Sigmoid colon (tissue), 7 donors: Measurements from ENCODE around the gene KRT80. TPM values are rescaled to one million over a fixed set of nuclear protein-coding genes. Genes with fewer than 3 reads are reported as not detected.

Experiments
- DNase-seq: peaks from one replicate; pipeline ENCODE4 v3.0.0-alpha.2; 2019
- H3K27ac ChIP-seq, 4 donors: fragments of 200-600 bp; sonication (generic); one replicate each; pipeline ENCODE4 v1.5.1; 2016 to 2019; ENCODE audit warnings: mild to moderate bottlenecking in 1 of 4
- H3K27me3 ChIP-seq, 3 donors: fragments of 200-600 bp; sonication (generic); one replicate each; pipeline ENCODE4 v1.5.1; 2019; ENCODE audit warnings: mild to moderate bottlenecking in 1 of 3
- H3K36me3 ChIP-seq, 4 donors: fragments of 200-600 bp; sonication (generic); one replicate each; pipeline ENCODE4 v1.5.1; 2016 to 2019
- H3K4me1 ChIP-seq, 4 donors: fragments of 200-600 bp; sonication (generic); one replicate each; pipeline ENCODE4 v1.5.1; 2017 to 2019
- H3K4me3 ChIP-seq, 4 donors: fragments of 200-600 bp; sonication (generic); one replicate each; pipeline ENCODE4 v1.5.1; 2017 to 2019; ENCODE audit warnings: mild to moderate bottlenecking in 2 of 4, moderate library complexity in 1 of 4
- H3K9me3 ChIP-seq, 4 donors: fragments of 200-600 bp in 3 of 4; sonication (generic) in 3 of 4; one replicate each; pipeline versions ENCODE4 v1.5.1 to v1.6.1; 2013 to 2019
- CTCF ChIP-seq, 4 experiments: fragments of 450-650 bp in 3 of 4; fragments of 200-600 bp in 1 of 4; IDR thresholded peaks; one replicate each; pipeline ENCODE4 v1.5.1; 2016 to 2019; ENCODE audit warnings: antibody characterized with exemption in 4 of 4, mild to moderate bottlenecking in 3 of 4, moderate library complexity in 2 of 4
- EP300 ChIP-seq, 4 donors: sonication (generic); formaldehyde crosslinking; IDR thresholded peaks; one replicate each; pipeline ENCODE4 v1.6.1; 2017; ENCODE audit warnings: antibody characterized with exemption in 4 of 4
- POLR2A ChIP-seq, 2 donors: fragments of 450-650 bp; IDR thresholded peaks; one replicate each; pipeline ENCODE4 v1.6.1; 2016; ENCODE audit warnings: antibody characterized with exemption in 2 of 2, mild to moderate bottlenecking in 2 of 2, moderate library complexity in 2 of 2
- POLR2AphosphoS5 ChIP-seq, 4 donors: sonication (generic); formaldehyde crosslinking; IDR thresholded peaks; one replicate each; pipeline ENCODE4 v1.6.1; 2017; ENCODE audit warnings: antibody characterized with exemption in 4 of 4
- WGBS, 2 donors: extraction: QIAGEN DNeasy Blood & Tissue Kit; methylation state at CpG; one replicate each; pipeline ENCODE4 v1.1.7; 2013; 5-methylcytosine and 5-hydroxymethylcytosine counted together
- intact Hi-C: fragments of 100-400 bp; cut with DNase I; formaldehyde crosslinking; loops from one replicate; pipeline ENCODE4 v1.15.1; 2023
- polyA plus RNA-seq, 3 donors: library from polyadenylated mRNA; stranded (reverse); fragments of 200-250 nt; gene quantifications; one replicate each; pipeline ENCODE4 v1.2.3, GENCODE V29; 2013
- total RNA-seq, 4 donors: library from RNA; depleted of rRNA; stranded (reverse); fragments of >200 nt; gene quantifications; one replicate each; pipeline ENCODE4 v1.1.0, GENCODE V29; 2016
- donor health status: healthy with polysubstance abuse.
- donor health status: Bipolar disorder and iron deficiency.
- donor health status: healthy.

The KRT80 gene
- total and polyA plus RNA-seq, 7 donors: under 0.01 to 0.34 TPM; not detected in 5

- DNase-seq: peak; percentile 39
- H3K4me3 ChIP-seq: no peak overlapping the region
- intact Hi-C loops: no loop called here
- H3K4me1 ChIP-seq: peaks cover 0 to under 1% (median 0%) of the 10 kb centered on the region in 4 donors
- H3K27me3 ChIP-seq: peaks cover 0 to 2% (median 0%) of the 10 kb centered on the region in 3 donors
- H3K27ac ChIP-seq: no peak overlapping the region
- H3K36me3 ChIP-seq: no peaks in the 10 kb centered on the region
- no peaks in the 10 kb centered on the region for H3K9me3 ChIP-seq
- 9 to 30% methylated on average over 1 of the region's 1 CpG for WGBS, 2 donors
- TF ChIP-seq POLR2AphosphoS5 (IDR thresholded peaks at IDR 0.05) (no peak), EP300 (IDR thresholded peaks at IDR 0.05) (no peak), POLR2A (IDR thresholded peaks at IDR 0.05) (no peak), CTCF (IDR thresholded peaks at IDR 0.05) (no peak)
Measured at GRCh38 chr12:52216807-52217206, 25.0 kb upstream of the KRT80 start.

- intact Hi-C loops: no loop called here
- WGBS, 2 donors: 68 to 75% methylated on average over 4 of the region's 4 CpGs
- peak; percentile 34 for DNase-seq
- Histone ChIP-seq H3K27ac (no peak overlapping the region), H3K9me3 (no peaks in the 10 kb centered on the region), H3K36me3 (no peaks in the 10 kb centered on the region), H3K27me3 (peaks cover 0 to 2% (median 0%) of the 10 kb centered on the region in 3 donors), H3K4me1 (no peaks in the 10 kb centered on the region), H3K4me3 (no peak overlapping the region)
- TF ChIP-seq POLR2A (IDR thresholded peaks at IDR 0.05) (no peak), POLR2AphosphoS5 (IDR thresholded peaks at IDR 0.05) (no peak), EP300 (IDR thresholded peaks at IDR 0.05) (no peak), CTCF (IDR thresholded peaks at IDR 0.05) (no peak)
Measured at GRCh38 chr12:52216100-52216499, 24.3 kb upstream of the KRT80 start.

GRCh38 chr12:52215587-52216031 is 23.8 kb upstream of the KRT80 start:
- Histone ChIP-seq H3K27ac (no peak overlapping the region), H3K27me3 (peaks cover 0 to 2% (median 0%) of the 10 kb centered on the region in 3 donors), H3K9me3 (no peaks in the 10 kb centered on the region), H3K36me3 (no peaks in the 10 kb centered on the region), H3K4me3 (no peak overlapping the region), H3K4me1 (no peaks in the 10 kb centered on the region)
- 77 to 79% methylated on average over 7 of the region's 7 CpGs for WGBS, 2 donors
- peak; percentile 45 for DNase-seq
- intact Hi-C loops: no loop called here
- TF ChIP-seq POLR2AphosphoS5 (IDR thresholded peaks at IDR 0.05) (peak in 2 of 4 donors; percentile 43 to 50), CTCF (IDR thresholded peaks at IDR 0.05) (no peak), POLR2A (IDR thresholded peaks at IDR 0.05) (no peak), EP300 (IDR thresholded peaks at IDR 0.05) (no peak)

- Histone ChIP-seq H3K36me3 (no peaks in the 10 kb centered on the region), H3K9me3 (no peaks in the 10 kb centered on the region), H3K27me3 (peaks cover 0 to 2% (median 0%) of the 10 kb centered on the region in 3 donors), H3K27ac (no peak overlapping the region), H3K4me3 (no peak overlapping the region), H3K4me1 (no peaks in the 10 kb centered on the region)
- TF ChIP-seq EP300 (IDR thresholded peaks at IDR 0.05) (no peak), POLR2AphosphoS5 (IDR thresholded peaks at IDR 0.05) (no peak), POLR2A (IDR thresholded peaks at IDR 0.05) (no peak), CTCF (IDR thresholded peaks at IDR 0.05) (no peak)
- 70 to 85% methylated on average over 3 of the region's 3 CpGs for WGBS, 2 donors
- peak; percentile 56 for DNase-seq
- intact Hi-C loops: loop anchor here (5.0 kb wide), 1 partner anchor 113 kb away; no protein-coding TSS in a partner anchor
Measured at GRCh38 chr12:52214421-52214802, 22.6 kb upstream of the KRT80 start.
